Measurements from ENCODE around the gene NMNAT1. TPM values are rescaled to one million over a fixed set of nuclear protein-coding genes. Genes with fewer than 3 reads are reported as not detected.

The NMNAT1 gene
- total RNA-seq, 2 donors from 2014 or later: 5.4 to 7.9 TPM

DNA sequence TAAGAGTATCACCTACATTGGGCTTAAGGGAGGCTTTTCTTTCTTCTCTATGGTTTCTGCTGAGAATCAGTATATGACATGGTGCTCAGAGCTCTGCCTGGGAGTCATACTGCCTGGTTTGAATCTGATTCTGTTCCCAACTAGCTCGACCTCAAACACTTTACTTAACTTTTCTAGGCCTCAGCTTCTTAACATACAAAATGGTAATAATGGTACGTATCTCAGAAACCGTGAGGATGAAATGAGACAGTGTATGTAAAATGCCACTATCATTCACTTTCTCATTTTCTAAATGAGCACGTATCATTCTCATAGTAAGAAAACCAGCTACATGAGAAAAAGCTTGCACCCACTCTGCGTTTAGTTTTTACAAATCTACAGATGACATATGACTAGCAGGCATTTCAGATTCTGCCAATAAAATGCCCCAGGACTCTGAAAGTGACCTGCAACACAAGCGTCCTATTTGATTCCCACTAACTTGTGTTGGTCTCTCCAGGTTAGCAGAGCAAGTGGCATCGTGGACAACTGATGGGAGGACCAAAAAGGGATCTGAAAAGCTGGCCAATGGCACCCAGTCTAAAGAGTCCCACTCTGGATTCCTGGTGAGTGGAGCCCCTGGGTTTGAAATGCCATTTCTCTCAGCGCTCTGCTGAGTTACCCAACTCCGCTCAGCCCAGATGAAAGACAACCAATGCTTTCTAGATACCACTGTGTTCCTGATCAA lies 39.3 kb upstream of the NMNAT1 start:
- peaks cover 2% of the 10 kb centered on the region for H3K36me3 Mint-ChIP-seq (ENCODE audit: low read depth)
- no peak for DNase-seq
- H3K9me3 ChIP-seq (ENCODE audit: control insufficient read depth, low read length): no peaks in the 10 kb centered on the region
- no peaks in the 10 kb centered on the region for H3K27me3 ChIP-seq (ENCODE audit: control insufficient read depth, insufficient read depth, low read length, poor library complexity, severe bottlenecking)
- peaks cover 28% of the 10 kb centered on the region for H3K4me1 Mint-ChIP-seq
- no peaks in the 10 kb centered on the region for H3K9me3 Mint-ChIP-seq
- no peak overlapping the region for H3K4me3 Mint-ChIP-seq
- H3K9ac ChIP-seq (ENCODE audit: extremely low read depth, low read length, poor library complexity, severe bottlenecking): no peak overlapping the region
- no peaks in the 10 kb centered on the region for H3K27me3 Mint-ChIP-seq (ENCODE audit: insufficient read depth)
- peak overlapping the region; percentile 31 for H3K27ac Mint-ChIP-seq
- H3K4me3 ChIP-seq (ENCODE audit: low read length): no peak overlapping the region
- no peak overlapping the region for H3K27ac ChIP-seq (ENCODE audit: low read depth, low read length)
- H3K4me1 ChIP-seq (ENCODE audit: control insufficient read depth, insufficient read depth, low read length): peaks cover 5% of the 10 kb centered on the region
- H3K36me3 ChIP-seq (ENCODE audit: control insufficient read depth, insufficient read depth, low read length): no peaks in the 10 kb centered on the region
- TF ChIP-seq, protein P1, sequence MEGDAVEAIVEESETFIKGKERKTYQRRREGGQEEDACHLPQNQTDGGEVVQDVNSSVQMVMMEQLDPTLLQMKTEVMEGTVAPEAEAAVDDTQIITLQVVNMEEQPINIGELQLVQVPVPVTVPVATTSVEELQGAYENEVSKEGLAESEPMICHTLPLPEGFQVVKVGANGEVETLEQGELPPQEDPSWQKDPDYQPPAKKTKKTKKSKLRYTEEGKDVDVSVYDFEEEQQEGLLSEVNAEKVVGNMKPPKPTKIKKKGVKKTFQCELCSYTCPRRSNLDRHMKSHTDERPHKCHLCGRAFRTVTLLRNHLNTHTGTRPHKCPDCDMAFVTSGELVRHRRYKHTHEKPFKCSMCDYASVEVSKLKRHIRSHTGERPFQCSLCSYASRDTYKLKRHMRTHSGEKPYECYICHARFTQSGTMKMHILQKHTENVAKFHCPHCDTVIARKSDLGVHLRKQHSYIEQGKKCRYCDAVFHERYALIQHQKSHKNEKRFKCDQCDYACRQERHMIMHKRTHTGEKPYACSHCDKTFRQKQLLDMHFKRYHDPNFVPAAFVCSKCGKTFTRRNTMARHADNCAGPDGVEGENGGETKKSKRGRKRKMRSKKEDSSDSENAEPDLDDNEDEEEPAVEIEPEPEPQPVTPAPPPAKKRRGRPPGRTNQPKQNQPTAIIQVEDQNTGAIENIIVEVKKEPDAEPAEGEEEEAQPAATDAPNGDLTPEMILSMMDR (conservative IDR thresholded peaks at IDR 0.05): no peak
- WGBS, 2 experiments (ENCODE audit: insufficient coverage in 1 of 2, insufficient read length in 1 of 2): 92 to 93% methylated on average over 8 to 9 of the region's 9 CpGs

DNA sequence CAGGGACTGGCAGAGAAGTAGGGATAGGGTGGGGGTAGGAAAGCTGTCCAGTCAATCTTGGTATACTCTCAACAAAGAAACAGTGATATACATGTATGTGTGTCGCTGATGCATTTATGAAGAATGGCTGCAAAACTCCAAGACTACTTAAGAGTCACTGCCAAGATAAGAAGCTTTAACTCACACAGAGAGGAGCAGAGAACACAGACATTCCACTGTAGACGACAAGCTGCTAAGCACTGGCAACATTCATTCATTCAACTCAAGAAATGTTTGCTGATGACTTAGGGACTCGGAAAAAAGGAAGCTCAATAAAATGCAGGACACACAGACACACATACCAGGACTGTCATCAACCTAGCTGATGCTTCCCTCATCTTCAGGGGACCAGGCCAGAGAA lies 38.7 kb upstream of the NMNAT1 start:
- H3K4me3 ChIP-seq (ENCODE audit: low read length): no peak overlapping the region
- peaks cover 5% of the 10 kb centered on the region for H3K4me1 ChIP-seq (ENCODE audit: control insufficient read depth, insufficient read depth, low read length)
- Mint-ChIP-seq H3K36me3 (ENCODE audit: low read depth) (peaks cover 2% of the 10 kb centered on the region), H3K27me3 (ENCODE audit: insufficient read depth) (no peaks in the 10 kb centered on the region), H3K4me3 (no peak overlapping the region), H3K9me3 (no peaks in the 10 kb centered on the region), H3K27ac (peak overlapping the region; percentile 36), H3K4me1 (peaks cover 34% of the 10 kb centered on the region)
- H3K27me3 ChIP-seq (ENCODE audit: control insufficient read depth, insufficient read depth, low read length, poor library complexity, severe bottlenecking): no peaks in the 10 kb centered on the region
- H3K27ac ChIP-seq (ENCODE audit: low read depth, low read length): no peak overlapping the region
- no peak overlapping the region for H3K9ac ChIP-seq (ENCODE audit: extremely low read depth, low read length, poor library complexity, severe bottlenecking)
- TF ChIP-seq, protein P1 (conservative IDR thresholded peaks at IDR 0.05): no peak
- DNase-seq: no peak
- H3K9me3 ChIP-seq (ENCODE audit: control insufficient read depth, low read length): no peaks in the 10 kb centered on the region
- no peaks in the 10 kb centered on the region for H3K36me3 ChIP-seq (ENCODE audit: control insufficient read depth, insufficient read depth, low read length)
- 71 to 84% methylated on average over 2 to 3 of the region's 3 CpGs for WGBS, 2 experiments (ENCODE audit: insufficient coverage in 1 of 2, insufficient read length in 1 of 2)

DNA sequence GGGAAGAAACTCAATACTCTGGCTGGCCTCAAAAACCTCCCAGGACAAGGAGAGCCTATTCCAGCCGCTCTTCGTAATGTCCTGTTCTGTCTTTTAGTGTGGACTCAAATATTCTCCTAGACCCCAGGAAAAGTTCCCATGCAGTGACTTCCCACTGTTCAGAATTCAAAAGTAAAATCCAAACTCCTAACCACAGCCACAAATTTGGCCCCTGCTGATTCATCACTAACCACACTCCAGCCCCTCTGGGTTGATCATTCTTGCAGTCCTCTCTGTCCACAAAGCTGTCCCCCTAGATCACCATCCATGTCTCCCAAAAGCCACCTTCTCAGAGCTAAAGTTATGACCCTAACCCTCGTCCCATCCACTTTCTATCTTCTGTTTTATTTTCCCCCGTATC lies 38.3 kb upstream of the NMNAT1 start:
- WGBS, 2 experiments (ENCODE audit: insufficient coverage in 1 of 2, insufficient read length in 1 of 2): 80 to 81% methylated on average over 4 of the region's 4 CpGs
- H3K27ac Mint-ChIP-seq: peak overlapping the region; percentile 36
- H3K4me3 Mint-ChIP-seq: no peak overlapping the region

More for the DNA sequence above, 38.3 kb upstream of the NMNAT1 start:
- Mint-ChIP-seq H3K27me3 (ENCODE audit: insufficient read depth) (no peaks in the 10 kb centered on the region), H3K36me3 (ENCODE audit: low read depth) (peaks cover 2% of the 10 kb centered on the region), H3K4me1 (peaks cover 34% of the 10 kb centered on the region), H3K9me3 (no peaks in the 10 kb centered on the region)
- no peak overlapping the region for H3K27ac ChIP-seq (ENCODE audit: low read depth, low read length)
- no peaks in the 10 kb centered on the region for H3K27me3 ChIP-seq (ENCODE audit: control insufficient read depth, insufficient read depth, low read length, poor library complexity, severe bottlenecking)
- no peak overlapping the region for H3K4me3 ChIP-seq (ENCODE audit: low read length)
- TF ChIP-seq, protein P1 (conservative IDR thresholded peaks at IDR 0.05): no peak
- no peak for DNase-seq
- H3K4me1 ChIP-seq (ENCODE audit: control insufficient read depth, insufficient read depth, low read length): peaks cover 5% of the 10 kb centered on the region
- H3K9me3 ChIP-seq (ENCODE audit: control insufficient read depth, low read length): no peaks in the 10 kb centered on the region
- H3K9ac ChIP-seq (ENCODE audit: extremely low read depth, low read length, poor library complexity, severe bottlenecking): no peak overlapping the region
- H3K36me3 ChIP-seq (ENCODE audit: control insufficient read depth, insufficient read depth, low read length): no peaks in the 10 kb centered on the region

Data from endodermal cell (in vitro differentiated cells).